ELF-1 (cell line): ENCODE measurements around the gene TM2D3.

ENCODE experiments used
- DNase-seq: peaks from one replicate; pipeline ENCODE4 v3.0.0-alpha.2; 2016; ENCODE audit warnings: low read depth, low spot score

The TM2D3 gene, protein sequence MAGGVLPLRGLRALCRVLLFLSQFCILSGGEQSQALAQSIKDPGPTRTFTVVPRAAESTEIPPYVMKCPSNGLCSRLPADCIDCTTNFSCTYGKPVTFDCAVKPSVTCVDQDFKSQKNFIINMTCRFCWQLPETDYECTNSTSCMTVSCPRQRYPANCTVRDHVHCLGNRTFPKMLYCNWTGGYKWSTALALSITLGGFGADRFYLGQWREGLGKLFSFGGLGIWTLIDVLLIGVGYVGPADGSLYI

DNA sequence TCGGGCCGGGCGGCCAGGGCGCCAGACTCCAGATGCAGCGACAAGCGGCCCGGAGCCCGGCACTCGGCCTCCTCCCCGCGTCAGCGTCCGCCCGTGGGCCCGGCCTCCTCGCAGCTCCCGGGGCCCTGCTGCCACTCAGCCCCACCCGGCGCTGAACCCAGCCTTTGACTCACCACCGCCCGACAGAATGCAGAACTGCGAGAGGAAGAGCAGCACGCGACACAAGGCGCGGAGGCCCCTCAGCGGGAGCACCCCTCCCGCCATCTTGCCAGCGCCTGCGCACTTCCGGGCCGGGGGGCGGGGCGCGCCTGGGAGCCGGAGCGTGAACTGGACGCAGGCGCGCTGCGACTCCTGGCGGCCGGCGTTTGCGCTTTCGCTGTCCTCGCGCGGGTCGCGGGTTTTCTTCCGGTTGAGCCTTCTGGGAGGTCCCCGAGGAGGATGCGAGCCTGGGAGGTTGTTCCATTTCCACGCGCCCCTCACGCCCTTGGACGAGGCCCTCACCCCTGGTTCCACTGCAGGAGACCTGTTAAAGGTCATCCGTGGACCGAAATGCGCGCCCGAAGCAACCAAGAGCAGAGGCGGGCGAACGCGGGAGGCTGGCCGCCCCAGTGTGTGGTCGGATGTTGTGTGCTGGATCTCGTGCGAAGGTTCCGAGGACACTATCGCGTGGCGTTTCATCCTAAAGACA, at the start of gene TM2D3:
TM2D3 (minus strand) TSS at position 284 of the 688 bp plus-strand sequence; CDS start at position 264, 20 bp downstream.
- peak; percentile 93 for DNase-seq

DNA sequence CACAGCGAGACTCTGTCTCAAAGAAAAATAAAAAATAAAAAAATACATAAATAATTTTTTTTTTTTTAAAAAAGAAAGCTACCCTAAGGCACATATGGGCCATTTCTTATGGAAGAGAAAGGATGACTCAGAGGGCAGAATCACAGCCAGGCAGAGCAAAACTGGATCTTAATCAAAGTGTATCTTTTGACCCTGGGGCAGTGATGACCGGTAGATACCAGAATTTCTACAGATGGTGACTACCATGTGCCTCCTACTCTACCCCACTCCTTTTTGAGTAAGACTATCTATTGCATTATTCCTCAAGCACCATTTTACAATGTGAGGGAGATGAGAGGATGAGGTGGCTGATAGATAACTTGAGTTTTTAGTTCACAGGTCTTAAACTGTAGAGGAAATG, 46.1 kb upstream of the TM2D3 start:
- no peak for DNase-seq

DNA sequence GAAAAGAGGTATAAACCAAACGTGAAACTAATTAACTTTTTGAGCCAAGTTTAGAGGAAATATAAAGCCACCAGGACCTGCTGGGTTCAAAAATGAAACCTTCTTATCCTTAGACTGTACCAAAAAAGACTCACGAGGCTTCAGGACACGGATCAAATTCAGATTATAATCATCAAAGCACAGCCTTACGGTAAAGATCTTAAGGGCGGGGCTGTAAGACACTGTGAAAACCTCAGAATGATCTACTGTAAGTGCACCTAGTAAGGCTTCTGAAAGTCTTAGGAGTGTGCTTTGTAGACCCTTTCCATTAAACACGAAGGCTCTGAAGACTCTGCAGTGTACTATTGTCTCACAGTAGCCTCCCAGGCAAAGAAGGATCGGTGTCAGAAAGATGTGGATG, 45.3 kb upstream of the TM2D3 start:
- no peak for DNase-seq

DNA sequence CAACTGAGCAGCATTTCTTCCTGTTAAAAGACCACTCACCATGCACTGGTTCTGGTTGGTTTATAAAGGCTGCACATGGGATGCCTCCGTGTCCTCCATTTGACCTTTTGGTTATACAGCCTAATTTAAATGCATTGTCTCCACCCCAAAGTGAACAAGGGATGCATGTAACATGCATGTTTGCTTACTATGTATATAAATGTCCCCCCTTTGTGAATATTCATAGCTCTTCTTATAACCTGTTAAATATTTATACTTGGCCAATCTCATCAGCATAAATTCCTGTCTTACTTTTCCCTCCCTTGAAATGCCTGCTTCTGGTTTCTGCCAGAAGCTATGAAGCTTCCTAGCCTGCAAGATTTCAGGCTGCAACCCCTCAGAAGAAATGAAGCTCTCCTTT, 44.6 kb upstream of the TM2D3 start:
- no peak for DNase-seq

DNA sequence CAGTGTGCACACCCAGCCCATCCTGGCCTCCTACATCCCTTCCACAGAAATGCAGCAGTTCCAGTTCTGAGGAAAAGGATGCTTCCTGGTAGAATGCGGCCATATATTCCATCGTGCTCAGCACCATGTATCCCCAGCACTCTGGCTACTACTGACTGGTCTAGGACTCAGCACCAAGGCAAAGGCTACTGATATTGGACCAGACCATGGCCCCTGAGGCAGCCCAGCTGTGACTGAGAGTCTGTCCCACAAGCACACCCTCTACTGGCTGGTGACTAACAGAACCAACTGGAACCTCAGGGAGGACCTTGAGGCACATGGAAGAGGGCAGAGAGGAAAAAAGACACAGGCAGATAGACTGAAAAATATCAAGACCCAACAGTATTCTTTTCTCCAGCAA, 42.1 kb upstream of the TM2D3 start:
- no peak for DNase-seq

DNA sequence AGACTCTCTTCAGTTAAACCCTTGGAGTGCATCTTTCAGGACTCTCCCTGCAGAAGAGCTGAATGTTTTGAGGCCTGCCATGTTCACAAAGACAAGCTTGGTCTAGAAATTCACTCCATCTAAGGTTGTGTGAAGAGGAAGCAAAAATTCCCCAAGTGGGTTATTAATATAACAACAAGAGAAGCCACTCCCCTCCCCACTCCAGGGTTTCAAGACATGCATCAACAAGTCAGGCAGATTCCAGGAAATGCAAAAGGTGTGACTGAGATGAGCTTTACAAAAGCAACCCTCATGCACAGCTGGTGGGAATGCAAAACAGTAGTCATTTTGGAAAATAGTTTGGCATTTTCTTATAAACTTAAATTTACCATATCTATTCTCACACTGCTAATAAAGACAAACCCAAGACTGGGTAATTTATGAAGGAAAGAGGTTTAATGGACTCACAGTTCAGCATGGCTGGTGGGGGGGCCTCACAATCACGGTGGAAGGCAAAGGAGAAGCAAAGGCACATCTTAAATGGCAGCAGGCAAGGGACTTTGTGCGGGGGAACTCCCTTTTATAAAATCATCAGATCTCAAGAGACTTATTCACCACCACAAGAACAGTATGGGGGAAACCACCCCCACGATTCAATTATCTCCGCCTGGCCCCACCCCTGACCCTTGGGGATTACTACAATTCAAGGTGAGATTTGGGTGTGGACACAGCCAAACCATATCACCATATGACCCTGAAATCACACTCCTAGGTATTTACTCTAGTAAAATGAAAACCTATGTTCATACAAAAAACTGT, 40.8 kb upstream of the TM2D3 start:
- no peak for DNase-seq

DNA sequence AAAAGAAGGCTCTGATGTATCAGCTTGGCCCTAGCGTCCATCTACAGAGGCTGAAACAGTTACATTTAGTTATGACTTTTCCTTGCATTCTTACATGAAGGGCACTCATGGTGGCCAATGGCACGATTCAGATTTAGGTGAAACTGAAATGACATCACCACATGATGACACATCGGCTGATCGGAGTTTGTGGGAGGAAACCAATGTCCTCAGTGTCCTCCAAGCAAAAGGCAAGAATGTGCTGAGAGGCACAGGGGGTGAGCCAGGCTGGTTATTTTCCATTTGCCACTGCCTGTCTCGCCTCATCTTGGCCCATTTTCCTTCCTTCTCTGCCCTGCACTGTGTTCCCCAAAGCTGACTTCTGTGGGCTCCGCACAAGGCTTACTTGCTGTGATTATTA, 37.7 kb upstream of the TM2D3 start:
- no peak for DNase-seq

DNA sequence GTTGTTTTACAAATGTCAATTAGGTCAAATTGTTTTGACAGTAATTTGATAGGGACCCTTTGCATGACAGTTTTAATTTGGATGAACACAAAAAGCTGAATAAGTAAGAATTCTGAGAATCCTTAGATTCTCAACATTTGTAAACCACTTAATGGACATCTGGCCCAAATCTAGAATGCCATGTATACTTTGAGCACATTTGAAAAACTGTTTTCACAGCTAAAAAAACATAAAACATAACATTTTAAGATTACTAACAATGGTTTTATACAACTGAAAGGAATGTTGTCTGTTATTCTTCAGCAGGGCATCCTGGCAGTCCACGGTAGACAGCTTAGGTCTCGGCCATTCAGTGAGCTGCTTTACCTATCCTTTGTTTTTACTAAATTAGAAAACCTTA, 34.5 kb upstream of the TM2D3 start:
- DNase-seq, result no peak

DNA sequence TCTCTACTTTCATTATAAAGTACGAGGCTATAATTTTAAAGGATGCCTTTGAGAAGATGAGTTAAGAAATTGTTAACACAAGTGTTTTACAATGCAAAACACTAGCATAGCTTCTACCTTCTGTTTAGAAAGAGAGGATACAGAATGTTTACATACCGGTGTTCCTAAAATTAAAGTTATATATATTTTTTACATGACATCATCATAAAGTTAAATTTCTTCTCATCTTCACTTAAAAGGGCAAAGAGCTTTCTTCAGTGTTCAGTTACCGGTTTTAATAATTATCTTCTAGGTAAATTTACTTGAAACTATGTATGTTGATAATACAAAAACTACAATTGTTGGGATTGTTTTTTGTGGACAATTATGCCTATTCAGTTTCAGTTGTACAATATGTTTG, 32.7 kb upstream of the TM2D3 start:
- no peak for DNase-seq

DNA sequence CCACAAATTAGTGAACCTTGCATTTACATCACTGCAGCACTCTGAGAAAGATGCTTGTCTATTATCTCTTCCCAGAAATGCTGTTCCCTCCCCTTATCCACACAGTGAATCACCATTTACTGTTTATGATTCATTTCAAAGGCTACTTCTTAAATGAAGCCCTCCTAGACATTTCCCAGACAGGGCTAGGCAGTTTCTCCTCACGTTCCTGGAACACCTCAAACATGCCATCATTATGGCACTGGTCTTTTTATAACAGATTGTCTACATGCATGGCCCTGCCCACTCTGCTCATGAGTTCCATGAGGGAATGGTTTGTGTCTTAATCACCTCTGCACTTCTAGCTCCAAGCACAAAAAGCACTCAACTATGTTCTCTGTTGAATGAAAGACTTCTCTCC, 32.2 kb upstream of the TM2D3 start:
- DNase-seq, result peak; percentile 14

DNA sequence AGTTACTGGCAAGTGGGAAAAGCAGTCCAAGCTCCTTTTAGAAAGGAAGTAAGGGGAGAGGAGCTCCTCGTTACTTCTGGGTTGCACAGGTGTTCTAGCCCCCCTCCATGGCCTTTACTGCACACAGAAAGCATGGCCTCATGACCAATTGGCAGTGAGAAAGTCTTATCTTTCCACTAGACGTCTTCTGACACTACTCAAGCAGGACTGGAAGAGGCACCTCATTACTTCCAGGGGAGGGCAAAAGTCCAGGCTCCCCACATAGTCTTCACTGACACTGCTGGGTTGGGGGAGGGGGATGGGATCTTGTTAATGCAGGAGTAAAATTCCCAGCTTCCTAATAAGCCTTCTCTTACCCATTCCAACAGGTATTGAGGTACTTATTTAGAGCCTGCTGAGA, 27.6 kb upstream of the TM2D3 start:
- DNase-seq, result no peak

DNA sequence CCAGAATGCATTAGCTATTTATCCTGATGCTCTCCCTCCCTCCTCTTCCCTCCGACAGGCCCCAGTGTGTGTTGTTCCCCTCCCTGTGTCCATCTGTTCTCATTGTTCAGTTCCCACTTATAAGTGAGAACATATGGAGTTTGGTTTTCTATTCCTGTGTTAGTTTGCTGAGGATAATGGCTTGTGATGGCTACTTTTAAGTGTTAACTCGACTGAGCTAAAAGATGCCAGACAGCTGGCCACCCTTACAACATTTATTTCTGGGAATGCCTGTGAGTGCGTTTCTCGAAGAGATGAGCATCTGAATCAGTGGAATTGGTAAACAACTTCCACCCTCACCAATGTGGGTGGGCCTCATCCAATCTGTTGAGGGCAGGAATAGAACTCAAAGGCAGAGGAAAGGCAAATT, 24.7 kb upstream of the TM2D3 start:
- no peak for DNase-seq

DNA sequence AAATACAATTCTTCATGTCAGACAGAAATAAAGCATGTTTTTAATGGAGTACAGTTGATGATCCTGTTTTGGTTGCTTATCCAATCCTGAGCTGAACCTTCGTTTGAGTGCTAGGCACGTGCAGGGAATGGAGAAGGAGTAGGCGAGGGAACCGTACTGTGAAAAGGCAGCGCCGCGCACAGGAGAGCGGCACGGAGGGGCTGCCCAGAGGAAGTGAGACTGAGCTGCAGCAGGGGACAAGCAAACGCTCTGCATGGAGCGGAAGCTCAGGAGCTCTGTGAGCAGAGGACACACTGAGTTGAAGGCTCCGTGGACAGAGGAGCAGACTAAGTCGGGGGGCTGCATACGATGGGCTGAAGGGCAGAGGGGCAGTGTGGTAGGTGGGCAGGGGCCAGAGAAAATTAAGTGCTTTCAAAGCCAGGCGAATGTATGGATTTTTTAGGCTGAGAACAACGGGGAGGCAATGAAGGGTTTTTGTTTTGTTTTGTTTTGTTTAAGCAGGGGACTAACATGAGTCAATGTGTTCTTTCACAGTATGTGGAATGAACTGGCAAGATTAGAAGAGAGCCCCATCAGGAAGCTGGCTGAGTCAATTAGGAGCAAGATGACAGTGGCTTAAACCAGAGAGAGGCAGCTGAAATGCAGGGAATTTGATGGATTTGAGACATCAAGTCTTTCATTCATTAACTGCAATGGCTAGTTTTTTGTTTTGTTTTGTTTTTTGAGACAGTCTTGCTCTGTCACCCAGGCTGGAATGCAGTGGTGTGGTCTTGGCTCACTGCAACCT, 23.8 kb upstream of the TM2D3 start:
- peak; percentile 8 for DNase-seq

DNA sequence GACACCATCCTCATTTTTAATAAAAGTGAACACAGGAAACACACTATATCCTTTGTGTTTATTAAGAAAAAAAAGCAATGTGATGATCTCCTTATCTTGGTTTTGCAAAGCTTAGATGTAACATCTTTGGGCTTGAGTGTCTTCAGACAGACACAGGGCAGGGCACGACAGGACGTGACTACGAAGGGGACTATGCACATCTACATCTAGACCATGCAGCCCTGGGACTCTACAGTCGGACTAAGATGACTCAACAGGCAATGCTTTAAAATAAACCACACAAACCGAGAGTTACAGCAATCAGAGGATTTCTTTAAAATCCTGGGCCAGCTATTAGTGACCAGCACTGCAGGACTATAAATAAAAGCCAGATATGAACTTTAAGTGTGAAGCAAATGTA, 22.8 kb upstream of the TM2D3 start:
- no peak for DNase-seq

DNA sequence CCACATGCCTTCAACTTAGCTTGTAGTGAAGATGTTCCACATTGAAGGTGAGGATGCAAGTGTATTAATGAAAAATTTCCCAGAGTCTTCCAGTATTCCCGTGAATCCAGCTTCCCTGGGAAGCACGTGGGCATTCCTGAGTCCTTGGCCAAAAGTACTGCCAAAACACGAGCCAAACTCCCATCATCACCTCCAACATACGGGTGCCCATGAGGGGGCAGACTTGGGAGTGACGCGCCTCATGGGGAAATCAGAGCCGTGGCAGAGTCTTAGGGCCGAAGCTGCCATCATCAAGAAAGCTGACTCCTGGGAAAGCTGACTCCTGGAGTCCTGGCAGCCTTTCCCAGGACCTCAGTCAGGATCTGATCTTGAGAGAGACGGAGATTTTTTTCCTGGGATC, 20.1 kb upstream of the TM2D3 start:
- DNase-seq, result peak; percentile 14

DNA sequence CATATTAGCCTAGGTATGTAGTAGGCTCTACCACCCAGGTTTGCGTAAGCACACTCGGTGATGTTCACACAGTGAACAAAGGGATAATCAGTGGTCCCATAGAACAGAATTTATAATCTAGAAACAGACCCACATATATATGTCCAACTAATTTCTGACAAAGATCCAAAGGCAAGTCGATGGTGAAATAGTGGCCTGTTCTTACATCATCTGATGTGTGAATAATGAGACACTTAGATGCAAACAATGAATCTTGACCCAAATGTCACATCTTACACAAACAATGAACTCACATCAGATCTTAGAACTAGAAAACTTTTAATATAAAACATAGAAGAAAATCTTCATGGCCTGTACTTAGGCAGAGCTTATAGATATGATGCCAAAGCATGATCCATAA, 17.6 kb upstream of the TM2D3 start:
- no peak for DNase-seq

DNA sequence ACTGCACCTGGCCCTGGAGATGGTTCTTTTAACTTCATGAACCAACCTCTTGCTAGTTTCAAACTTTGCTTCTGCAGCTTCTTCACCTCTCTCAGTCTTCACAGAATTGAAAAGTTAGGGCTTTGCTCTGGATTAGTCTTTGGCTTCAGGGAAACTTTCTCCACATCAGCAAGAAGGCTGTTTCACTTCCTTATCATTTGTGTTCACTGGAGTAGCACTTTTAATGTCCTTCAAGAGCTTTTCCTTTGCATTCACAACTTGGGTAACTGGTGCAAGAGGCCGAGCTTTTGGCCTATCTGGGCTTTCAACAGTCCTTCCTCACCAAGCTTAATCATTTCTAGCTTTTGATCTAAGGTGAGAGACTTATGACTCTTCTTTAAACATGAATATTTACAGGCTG, 15.7 kb upstream of the TM2D3 start:
- DNase-seq, result no peak

DNA sequence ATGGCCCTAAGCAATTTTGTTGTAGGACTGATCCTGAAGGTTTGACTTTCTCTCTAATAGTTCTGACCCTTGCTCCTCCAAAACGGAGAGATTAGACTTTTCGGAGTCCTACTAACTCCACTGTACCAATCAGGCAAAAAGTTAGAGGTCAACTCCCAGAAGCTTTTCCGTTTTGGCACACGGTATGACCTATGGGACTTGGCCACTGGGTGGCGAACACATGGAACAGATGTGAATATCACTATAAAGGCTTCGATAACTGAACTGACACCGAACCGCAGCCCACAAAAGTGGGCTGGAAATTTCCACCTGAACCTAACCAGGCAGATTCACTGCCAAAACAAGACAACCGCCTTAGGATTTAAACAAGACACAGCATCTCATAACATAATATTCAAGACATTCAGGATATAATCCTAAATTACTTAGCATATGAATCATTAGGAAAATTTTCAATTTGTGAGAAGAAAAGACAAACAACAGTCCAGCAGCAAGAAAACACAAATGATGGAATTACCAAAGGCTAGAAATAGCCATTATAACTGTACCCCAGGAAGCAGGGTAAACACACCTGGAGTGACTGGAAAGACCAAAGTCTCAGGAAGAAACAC, 12.2 kb upstream of the TM2D3 start:
- peak; percentile 6 for DNase-seq

DNA sequence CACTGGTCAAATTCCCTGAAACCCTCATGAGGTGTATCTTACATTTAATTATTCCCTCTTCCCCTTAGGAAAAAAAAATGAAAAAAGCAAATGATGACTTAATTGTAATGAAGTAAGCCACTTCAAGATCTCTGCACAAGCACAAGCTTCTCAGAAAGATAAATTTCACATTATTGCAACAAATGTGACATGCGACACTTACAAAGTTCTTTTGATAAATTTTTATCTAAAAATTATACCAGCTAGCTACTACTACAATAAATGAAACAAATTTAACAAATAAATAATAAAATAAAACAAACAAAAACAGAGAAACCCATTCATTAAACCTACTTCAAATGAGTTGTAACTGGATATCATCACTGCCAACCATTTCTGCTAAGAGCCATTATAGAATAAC, 10.0 kb upstream of the TM2D3 start:
- DNase-seq, result no peak

DNA sequence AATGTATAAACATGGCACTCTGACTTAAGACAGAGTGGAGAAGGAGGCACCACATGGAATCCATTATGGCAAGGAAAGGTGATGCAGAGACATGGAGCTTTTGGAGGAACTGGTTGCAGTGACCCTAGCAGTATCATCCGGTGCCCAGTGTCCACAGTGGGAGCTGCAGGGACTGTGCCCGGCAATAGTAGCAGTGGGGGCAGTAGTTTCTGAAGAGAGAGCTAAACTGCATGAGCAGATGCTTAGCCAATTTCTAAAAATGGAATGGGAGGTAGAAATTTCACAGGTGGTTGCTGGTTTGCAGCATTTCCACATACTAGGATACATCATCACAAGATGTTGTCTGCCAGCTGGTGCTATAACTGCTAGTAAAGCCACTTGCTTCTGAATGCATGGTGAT, 7.8 kb upstream of the TM2D3 start:
- no peak for DNase-seq

DNA sequence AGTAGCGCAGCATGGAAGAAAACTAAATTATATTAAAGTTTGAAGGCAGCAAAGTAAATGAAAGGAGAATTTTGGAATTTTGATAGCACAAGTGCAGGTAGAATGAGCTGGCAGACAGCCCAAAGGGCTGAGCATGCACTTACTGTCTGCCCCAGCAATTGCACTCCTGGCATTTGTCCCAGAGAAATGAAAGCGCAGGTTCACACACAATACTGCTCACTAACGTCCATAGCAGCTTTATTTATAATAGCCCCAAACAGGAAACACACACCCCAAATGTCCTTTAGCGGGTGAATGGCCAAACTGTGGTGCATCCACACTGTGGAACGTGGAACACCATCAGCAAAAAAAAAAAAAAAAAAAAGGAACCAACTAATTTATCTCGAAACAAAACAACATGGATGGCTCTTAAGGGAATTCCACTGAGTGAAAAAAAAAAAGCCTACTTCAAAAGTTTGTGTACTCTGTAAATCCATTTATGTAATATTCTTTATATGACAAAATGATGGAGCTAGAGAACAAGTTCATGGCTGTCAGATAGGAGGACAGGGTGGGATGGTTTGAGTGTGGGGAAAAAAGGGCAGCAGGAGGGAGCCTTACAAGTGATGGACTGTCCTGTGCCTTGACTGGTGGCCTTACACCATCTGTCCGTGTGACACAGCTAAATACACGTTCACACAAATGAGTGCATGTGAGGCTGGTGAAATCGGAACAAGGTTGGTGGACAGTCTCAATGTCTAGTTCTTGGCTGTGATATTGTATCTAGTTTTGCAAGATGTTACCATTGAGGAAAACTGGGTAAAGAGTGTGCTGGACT, 6.0 kb upstream of the TM2D3 start:
- no peak for DNase-seq
